Kasumi-1 (cell line): ENCODE results near the gene POGLUT2.

Experiments used
- DNase-seq, 2 experiments: peaks; one replicate each; lab custom pipeline; 2025; lab: John Stamatoyannopoulos, UW

Gene POGLUT2

DNA sequence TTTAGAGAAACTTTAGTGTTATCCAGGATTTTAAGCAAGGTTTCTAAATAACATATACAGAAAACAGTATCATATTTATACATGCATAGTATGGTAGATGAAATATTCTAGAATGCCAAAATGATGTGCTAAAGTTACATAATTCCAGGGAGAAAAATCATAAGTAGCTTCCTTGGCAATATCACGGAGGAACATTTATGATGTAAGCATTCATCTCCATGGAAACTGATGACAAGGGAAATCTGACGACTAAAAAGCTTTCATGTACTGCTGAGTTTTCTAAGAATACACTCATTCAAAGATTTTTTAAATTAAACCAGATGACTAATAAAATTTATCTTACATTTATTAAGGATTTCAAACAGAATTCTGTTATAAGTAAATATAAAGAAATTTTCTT is 29.9 kb downstream of the POGLUT2 start:
- DNase-seq: no peak

DNA sequence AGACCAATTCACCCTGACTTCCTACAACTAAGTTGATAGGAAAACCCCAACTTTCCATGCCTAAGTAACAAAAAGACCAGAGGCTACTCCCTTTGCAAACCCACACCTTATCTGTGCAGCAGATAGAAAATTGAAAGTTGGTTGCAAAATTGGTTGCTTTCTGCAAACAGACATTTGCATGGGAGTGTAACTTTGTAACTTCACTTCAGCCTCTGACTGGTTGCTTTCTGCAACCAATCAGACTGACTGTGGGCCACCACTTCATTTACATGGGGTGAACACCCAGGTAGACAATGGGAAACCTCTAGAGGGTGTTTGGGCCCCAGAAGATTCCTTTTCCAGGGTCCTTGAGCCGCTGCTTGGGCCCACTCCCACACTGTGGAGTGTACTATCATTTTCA is 35.0 kb downstream of the POGLUT2 start:
- DNase-seq: no peak

DNA sequence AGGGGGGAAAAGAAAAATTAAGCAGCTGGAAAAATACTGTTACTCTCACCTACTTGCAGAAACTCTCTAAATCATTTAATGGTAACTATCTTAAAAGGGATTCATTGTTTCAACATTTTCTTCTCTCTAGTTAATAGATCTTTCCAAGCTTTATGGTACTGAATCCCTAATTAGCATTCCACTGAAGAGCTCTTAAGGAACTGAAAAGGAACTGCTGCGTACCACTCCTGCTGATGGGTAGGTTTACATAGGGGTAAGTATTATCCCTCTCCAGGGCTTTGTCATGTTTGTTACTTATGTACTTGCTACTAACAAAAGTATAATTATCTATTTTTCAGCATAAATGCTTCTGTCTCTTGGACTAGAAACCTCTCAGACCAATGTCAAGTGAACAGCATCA is 37.7 kb downstream of the POGLUT2 start:
- DNase-seq: no peak

DNA sequence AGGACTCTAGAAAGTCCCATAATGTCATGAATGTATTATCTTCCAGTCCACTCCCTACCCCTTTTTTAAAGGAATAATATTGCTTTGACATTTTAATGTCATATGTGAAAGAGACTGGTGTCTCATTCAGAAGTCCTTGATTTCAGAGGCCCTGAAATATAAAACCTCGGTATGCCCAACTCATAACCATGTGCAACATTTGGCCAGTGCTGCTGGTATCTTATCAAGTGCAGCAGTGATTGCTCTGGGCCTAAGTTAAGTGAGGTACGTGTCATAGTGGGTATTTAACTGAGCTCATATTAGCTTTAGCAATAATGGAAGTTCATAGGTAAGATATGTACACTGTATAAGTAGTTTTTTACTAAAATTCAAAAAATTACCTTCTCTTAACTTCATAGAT is 39.9 kb downstream of the POGLUT2 start:
- DNase-seq: no peak

DNA sequence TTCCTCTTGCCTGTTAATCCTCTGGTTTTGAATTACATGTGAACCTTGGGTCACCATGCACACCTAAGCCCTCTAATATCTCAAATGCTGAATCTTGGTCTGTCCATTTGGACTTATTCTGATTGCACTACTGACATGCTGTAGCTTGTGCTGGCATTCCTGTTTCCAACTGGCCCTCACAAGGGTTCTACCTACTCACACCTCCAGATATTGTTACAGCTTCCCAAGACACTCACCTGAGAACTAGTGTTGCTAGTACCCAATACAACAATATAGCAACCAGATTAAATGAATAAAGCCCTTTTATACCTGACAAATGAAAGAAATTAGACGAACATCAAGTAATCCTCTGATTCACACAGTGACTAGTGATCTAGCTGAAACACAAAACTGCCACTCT is 41.8 kb downstream of the POGLUT2 start:
- DNase-seq: no peak

DNA sequence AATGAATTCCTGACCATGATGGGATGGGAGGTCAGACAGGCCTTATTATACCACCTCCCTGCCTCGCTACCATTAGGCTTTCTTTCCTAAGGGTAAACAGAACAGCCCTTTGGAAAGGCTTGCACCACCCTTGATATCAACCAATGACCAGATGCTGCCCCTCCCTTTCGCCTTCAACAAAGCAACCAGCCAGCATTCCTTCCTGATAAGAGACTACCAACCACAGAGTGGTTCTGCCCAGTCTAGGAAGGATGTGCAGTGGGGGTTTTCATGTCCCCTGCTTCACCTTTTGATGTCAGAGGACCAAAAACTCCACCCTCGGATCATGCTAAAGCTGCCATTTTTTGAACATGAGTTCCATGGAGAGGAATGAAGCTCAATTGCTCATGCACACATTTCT is 46.9 kb downstream of the POGLUT2 start:
- DNase-seq: no peak

DNA sequence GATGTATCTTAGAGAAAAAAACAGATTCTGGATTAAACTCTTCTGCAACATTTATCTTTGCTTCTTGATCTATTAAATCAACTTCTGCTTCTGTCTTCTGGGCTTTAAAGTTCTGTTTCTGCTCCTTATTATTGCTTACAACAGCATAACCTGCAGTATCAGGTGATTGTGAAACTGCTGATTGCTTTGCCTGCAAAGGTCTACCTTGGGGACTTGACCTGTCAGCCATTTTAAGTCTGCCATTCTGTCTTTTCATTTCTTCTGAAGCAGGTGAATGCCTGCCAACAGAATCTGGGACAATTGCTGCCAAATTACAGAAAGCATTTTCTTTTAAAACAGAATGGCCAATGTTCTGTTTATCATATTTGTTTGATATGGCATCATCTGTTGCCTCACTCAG is 56.3 kb downstream of the POGLUT2 start:
- DNase-seq: no peak

DNA sequence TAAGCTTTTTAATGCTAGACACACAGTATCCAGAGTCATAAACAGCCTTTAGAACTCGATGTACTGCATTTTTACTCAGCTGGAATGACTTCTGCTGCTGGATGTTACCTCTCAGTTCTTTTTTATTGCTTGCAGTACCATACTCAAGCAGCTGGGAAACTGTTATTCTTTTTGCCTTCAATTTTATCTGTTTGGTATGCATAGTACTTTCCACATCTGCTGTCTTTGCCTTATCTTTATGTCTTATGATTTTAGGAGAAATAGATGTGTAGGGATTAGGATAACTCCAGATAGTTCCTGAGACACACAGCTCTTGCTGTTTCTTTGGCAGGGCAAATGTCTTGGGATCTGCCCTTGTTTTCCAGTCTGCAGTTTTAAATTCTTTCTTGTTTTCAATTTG is 56.7 kb downstream of the POGLUT2 start:
- DNase-seq: no peak
